HCT116 (cell line): ENCODE data around the gene MPHOSPH8. TPM values are rescaled to one million over a fixed set of nuclear protein-coding genes. Genes with fewer than 3 reads are reported as not detected.

Source experiments
- ATAC-seq: fragments of 200-7000 bp; cut with Tn5 transposase; 2 replicates; pipeline ENCODE4 v1.9.1; 2020; ENCODE audit warnings: mild to moderate bottlenecking, moderate library complexity
- BruUV-seq: library from RNA; stranded (reverse); fragments of 400-500 nt; replicated peaks from 2 replicates; lab custom pipeline; 2021; lab: Mats Ljungman, UMichigan
- CTCF ChIA-PET: fragments of 300-600 bp; sonication (Branson Sonifier 250); formaldehyde crosslinking; loops from one replicate; lab custom pipeline; 2021; ENCODE audit warnings: antibody characterized with exemption; lab: Charles Lee
- POLR2A ChIA-PET: fragments of 300-600, 350-600 bp; sonication (Branson Sonifier 250); formaldehyde crosslinking; loops from one replicate; lab custom pipeline; 2021; ENCODE audit warnings: antibody characterized with exemption; lab: Charles Lee
- RAD21 ChIA-PET, 2 experiments: fragments of 300-600 bp; sonication (Branson Sonifier 250); formaldehyde crosslinking; loops; one replicate each; lab custom pipeline; 2023; ENCODE audit warnings: low total read pairs in 2 of 2; ENCODE audit not compliant: uncharacterized antibody in 2 of 2, unreplicated experiment in 2 of 2, low non-redundant PET in 1 of 2; lab: Charles Lee
- DNase-seq: peaks from one replicate; pipeline ENCODE4 v3.0.0-alpha.2; 2010; ENCODE audit warnings: low read depth, low spot score
- H2AFZ ChIP-seq: fragments of 200-600 bp; shearing (Covaris generic), sonication (generic); 2 replicates; pipeline ENCODE4 v1.6.1; 2017; ENCODE audit warnings: low read depth, mixed run types, mixed read lengths, antibody characterized with exemption, low read length; ENCODE audit not compliant: poor library complexity, severe bottlenecking
- H3K27ac ChIP-seq: 2 replicates; pipeline ENCODE4 v1.5.1; 2012; ENCODE audit warnings: low read depth, low read length
- H3K27me3 ChIP-seq: fragments of 200-600 bp; sonication (generic); 2 replicates; pipeline ENCODE4 v1.6.1; 2016; ENCODE audit warnings: mixed run types, low read length, mixed read lengths; ENCODE audit not compliant: insufficient read depth
- H3K36me3 ChIP-seq, 2 experiments: fragments of 200-500 bp in 1 of 2; fragments of 200-600 bp in 1 of 2; sonication (Bioruptor generic) in 1 of 2; sonication (generic) in 1 of 2; 2 replicates each; pipeline versions ENCODE4 v1.5.1 to v1.6.1; 2014 to 2016; ENCODE audit warnings: low read length in 2 of 2, inconsistent platforms in 1 of 2, mixed read lengths in 1 of 2, mixed run types in 1 of 2; ENCODE audit not compliant: insufficient read depth in 2 of 2, control insufficient read depth in 1 of 2
- H3K4me1 ChIP-seq, 2 experiments: fragments of 200-600 bp in 1 of 2; sonication (generic) in 1 of 2; 2 replicates each; pipeline versions ENCODE4 v1.5.1 to v1.6.1; 2012 to 2017; ENCODE audit warnings: low read length in 2 of 2, inconsistent platforms in 1 of 2, mild to moderate bottlenecking in 1 of 2, mixed read lengths in 1 of 2, mixed run types in 1 of 2, moderate library complexity in 1 of 2; ENCODE audit not compliant: insufficient read depth in 2 of 2, control insufficient read depth in 1 of 2
- H3K4me2 ChIP-seq: fragments of 200-600 bp; sonication (generic); 2 replicates; pipeline ENCODE4 v1.6.1; 2017; ENCODE audit warnings: mixed run types, low read length, mixed read lengths
- H3K4me3 ChIP-seq, 2 experiments: fragments of 200-600 bp in 1 of 2; sonication (generic) in 1 of 2; replicated peaks in 1 of 2; 2 replicates each; pipeline ENCODE4 v1.5.1; 2011 to 2016; ENCODE audit warnings: low read length in 2 of 2, control low read depth in 1 of 2, low read depth in 1 of 2, mild to moderate bottlenecking in 1 of 2, mixed read lengths in 1 of 2, mixed run types in 1 of 2
- H3K79me2 ChIP-seq: fragments of 200-600 bp; sonication (generic); 2 replicates; pipeline ENCODE4 v1.6.1; 2017; ENCODE audit warnings: mild to moderate bottlenecking, mixed run types, low read length, moderate library complexity, mixed read lengths; ENCODE audit not compliant: insufficient read depth
- H3K9ac ChIP-seq: fragments of 200-600 bp; sonication (generic); 2 replicates; pipeline ENCODE4 v1.6.1; 2016; ENCODE audit warnings: low read length, mixed read lengths
- H3K9me2 ChIP-seq: fragments of 200-600 bp; sonication (generic), shearing (Covaris generic); 2 replicates; pipeline ENCODE4 v1.6.1; 2017; ENCODE audit warnings: mixed run types, mild to moderate bottlenecking, moderate library complexity; ENCODE audit not compliant: insufficient read depth
- H3K9me3 ChIP-seq, 2 experiments: fragments of 200-500 bp in 1 of 2; fragments of 200-600 bp in 1 of 2; sonication (Bioruptor generic) in 1 of 2; sonication (generic) in 1 of 2; 2 replicates each; pipeline ENCODE4 v1.6.1; 2014 to 2017; ENCODE audit warnings: low read length in 2 of 2, mixed read lengths in 2 of 2, inconsistent platforms in 1 of 2, low read depth in 1 of 2, mild to moderate bottlenecking in 1 of 2, mixed run types in 1 of 2, moderate library complexity in 1 of 2; ENCODE audit not compliant: control insufficient read depth in 1 of 2, insufficient read depth in 1 of 2
- H4K20me1 ChIP-seq: fragments of 200-600 bp; sonication (generic), shearing (Covaris generic); 2 replicates; pipeline ENCODE4 v1.6.1; 2017; ENCODE audit warnings: mixed run types, mild to moderate bottlenecking, moderate library complexity; ENCODE audit not compliant: insufficient read depth
- CEBPB ChIP-seq: IDR thresholded peaks from 2 replicates; pipeline ENCODE4 v1.6.1; 2012; ENCODE audit warnings: low read depth
- EZH2 ChIP-seq: fragments of 200-600 bp; sonication (generic); IDR thresholded peaks from 2 replicates; pipeline ENCODE4 v1.6.1; 2017; ENCODE audit warnings: antibody characterized with exemption, mixed run types
- POLR2AphosphoS5 ChIP-seq: IDR thresholded peaks from 2 replicates; pipeline ENCODE4 v1.6.1; 2011; ENCODE audit warnings: mild to moderate bottlenecking, low read depth, low read length, moderate library complexity
- RAD21 ChIP-seq: IDR thresholded peaks from 2 replicates; pipeline ENCODE4 v1.6.1; 2012; ENCODE audit warnings: low read depth, mild to moderate bottlenecking
- SRF ChIP-seq: IDR thresholded peaks from 2 replicates; pipeline ENCODE4 v1.6.1; 2012; ENCODE audit warnings: low read depth
- ZFX ChIP-seq: fragments of 450-650 bp; IDR thresholded peaks from 2 replicates; pipeline ENCODE4 v1.6.1; 2017
- ZNF274 ChIP-seq: fragments of 200-500 bp; sonication (Bioruptor generic); IDR thresholded peaks from 2 replicates; pipeline ENCODE4 v1.6.1; 2014; ENCODE audit warnings: mild to moderate bottlenecking, low read depth, low read length, inconsistent platforms
- intact Hi-C: fragments of 100-400 bp; cut with micrococcal nuclease; formaldehyde crosslinking; loops from 2 replicates; pipeline ENCODE4 v1.10.0; 2022
- total RNA-seq: library from RNA; stranded (reverse); gene quantifications from one replicate; pipeline ENCODE4 v1.2.1, GENCODE V29; 2021; ENCODE audit not compliant: unreplicated experiment
- TF ChIP-seq, protein P1 (sequence below): IDR thresholded peaks from 2 replicates; pipeline ENCODE4 v1.6.1; 2011; ENCODE audit warnings: mild to moderate bottlenecking, low read length, moderate library complexity; ENCODE audit not compliant: insufficient replicate concordance; ENCODE audit errors: extremely low read depth
- TF ChIP-seq, protein P2 (sequence below), 3 experiments: fragments of 200-600 bp in 1 of 3; sonication (generic) in 1 of 3; IDR thresholded peaks in 2 of 3; conservative IDR thresholded peaks in 1 of 3; 2 replicates each; pipeline ENCODE4 v1.5.1; 2012 to 2017; ENCODE audit warnings: low read depth in 2 of 3, low read length in 2 of 3, antibody characterized with exemption in 1 of 3, borderline replicate concordance in 1 of 3, control low read depth in 1 of 3, mild to moderate bottlenecking in 1 of 3, mixed read lengths in 1 of 3, mixed run types in 1 of 3, moderate library complexity in 1 of 3; ENCODE audit not compliant: insufficient read depth in 1 of 3

MPHOSPH8 gene
- total RNA-seq, 1 experiment from 2014 or later: 21.5 TPM

DNA sequence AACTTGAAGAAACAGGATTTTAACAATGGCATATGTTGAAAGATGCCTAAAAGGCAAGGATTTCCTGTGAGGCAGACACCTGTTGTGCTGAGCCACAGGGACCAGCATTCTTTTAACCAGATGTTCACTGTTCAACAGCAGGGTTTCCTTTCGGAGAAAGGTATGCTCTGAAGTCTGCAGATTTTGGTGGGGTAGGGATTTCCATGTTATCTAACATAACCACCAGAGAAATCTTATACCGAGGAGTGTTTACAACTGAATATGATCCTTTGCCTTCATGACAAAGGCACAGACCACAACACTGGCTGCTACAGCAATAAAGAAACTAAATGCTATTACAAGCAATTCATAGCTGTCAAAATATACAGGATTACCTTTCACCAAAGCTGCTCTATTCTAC lies 48.1 kb downstream of the MPHOSPH8 start (continued):
- TF ChIP-seq, protein P1, sequence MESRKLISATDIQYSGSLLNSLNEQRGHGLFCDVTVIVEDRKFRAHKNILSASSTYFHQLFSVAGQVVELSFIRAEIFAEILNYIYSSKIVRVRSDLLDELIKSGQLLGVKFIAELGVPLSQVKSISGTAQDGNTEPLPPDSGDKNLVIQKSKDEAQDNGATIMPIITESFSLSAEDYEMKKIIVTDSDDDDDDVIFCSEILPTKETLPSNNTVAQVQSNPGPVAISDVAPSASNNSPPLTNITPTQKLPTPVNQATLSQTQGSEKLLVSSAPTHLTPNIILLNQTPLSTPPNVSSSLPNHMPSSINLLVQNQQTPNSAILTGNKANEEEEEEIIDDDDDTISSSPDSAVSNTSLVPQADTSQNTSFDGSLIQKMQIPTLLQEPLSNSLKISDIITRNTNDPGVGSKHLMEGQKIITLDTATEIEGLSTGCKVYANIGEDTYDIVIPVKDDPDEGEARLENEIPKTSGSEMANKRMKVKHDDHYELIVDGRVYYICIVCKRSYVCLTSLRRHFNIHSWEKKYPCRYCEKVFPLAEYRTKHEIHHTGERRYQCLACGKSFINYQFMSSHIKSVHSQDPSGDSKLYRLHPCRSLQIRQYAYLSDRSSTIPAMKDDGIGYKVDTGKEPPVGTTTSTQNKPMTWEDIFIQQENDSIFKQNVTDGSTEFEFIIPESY: no peak
- TF ChIP-seq ZNF274 (no peak), CEBPB (no peak)
- TF ChIP-seq, all 23 proteins: peak for 0

DNA sequence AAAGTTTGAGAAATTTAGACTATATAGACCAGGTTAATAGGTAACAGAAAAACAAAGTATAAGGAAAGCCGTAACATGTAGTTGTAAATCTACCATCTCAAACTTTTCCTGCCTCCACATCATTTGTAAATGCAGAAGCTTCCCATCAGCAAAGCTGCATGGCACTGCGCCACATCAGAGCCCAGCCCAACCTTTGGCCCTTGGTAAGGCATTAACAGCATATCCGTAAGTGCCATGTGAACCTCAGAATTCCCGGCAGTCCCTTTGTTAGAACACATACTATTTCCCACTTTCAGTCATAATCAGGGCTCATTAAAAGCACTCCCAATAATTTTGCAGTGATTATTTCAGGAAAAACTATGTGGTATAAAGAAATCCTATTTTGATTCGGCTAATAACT lies 51.6 kb downstream of the MPHOSPH8 start:
- H3K9ac ChIP-seq: no peak overlapping the region
- no peak overlapping the region for H3K27ac ChIP-seq
- POLR2A ChIA-PET: no interaction called here
- CTCF ChIA-PET: no interaction called here
- RAD21 ChIA-PET: no interaction called here
- intact Hi-C loops: no loop called here
- H3K27me3 ChIP-seq: no peaks in the 10 kb centered on the region
- TF ChIP-seq SRF: no peak
- TF ChIP-seq, protein P2, sequence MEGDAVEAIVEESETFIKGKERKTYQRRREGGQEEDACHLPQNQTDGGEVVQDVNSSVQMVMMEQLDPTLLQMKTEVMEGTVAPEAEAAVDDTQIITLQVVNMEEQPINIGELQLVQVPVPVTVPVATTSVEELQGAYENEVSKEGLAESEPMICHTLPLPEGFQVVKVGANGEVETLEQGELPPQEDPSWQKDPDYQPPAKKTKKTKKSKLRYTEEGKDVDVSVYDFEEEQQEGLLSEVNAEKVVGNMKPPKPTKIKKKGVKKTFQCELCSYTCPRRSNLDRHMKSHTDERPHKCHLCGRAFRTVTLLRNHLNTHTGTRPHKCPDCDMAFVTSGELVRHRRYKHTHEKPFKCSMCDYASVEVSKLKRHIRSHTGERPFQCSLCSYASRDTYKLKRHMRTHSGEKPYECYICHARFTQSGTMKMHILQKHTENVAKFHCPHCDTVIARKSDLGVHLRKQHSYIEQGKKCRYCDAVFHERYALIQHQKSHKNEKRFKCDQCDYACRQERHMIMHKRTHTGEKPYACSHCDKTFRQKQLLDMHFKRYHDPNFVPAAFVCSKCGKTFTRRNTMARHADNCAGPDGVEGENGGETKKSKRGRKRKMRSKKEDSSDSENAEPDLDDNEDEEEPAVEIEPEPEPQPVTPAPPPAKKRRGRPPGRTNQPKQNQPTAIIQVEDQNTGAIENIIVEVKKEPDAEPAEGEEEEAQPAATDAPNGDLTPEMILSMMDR (IDR thresholded peaks at IDR 0.05 in 2 of 3, conservative IDR thresholded peaks at IDR 0.05 in 1 of 3; ENCODE audit: borderline replicate concordance in 1 of 3, insufficient read depth in 1 of 3, low read depth in 2 of 3, low read length in 2 of 3): no peak
- TF ChIP-seq POLR2AphosphoS5: no peak
- TF ChIP-seq CEBPB: no peak
- TF ChIP-seq, protein P1: no peak
- no peak for TF ChIP-seq RAD21
- TF ChIP-seq ZFX: no peak
- no peak for TF ChIP-seq EZH2
- H4K20me1 ChIP-seq: peaks cover 6% of the 10 kb centered on the region; the same call in 1 of the 2 replicates
- H3K9me2 ChIP-seq: no peaks in the 10 kb centered on the region
- ATAC-seq (no peak), DNase-seq (no peak)
- H3K4me3 ChIP-seq: no peak overlapping the region
- H3K4me1 ChIP-seq: no peaks in the 10 kb centered on the region
- no peak overlapping the region for H3K4me2 ChIP-seq
- H3K9me3 ChIP-seq: no peaks in the 10 kb centered on the region
- no TSS peak for BruUV-seq
- H3K79me2 ChIP-seq: peaks cover 29% of the 10 kb centered on the region
- H3K36me3 ChIP-seq: 0 out of 4 replicates have a peak, but pooled peaks cover 0 to 3% of the 10 kb centered on the region in 2 experiments
- no peak overlapping the region for H2AFZ ChIP-seq
